NCI-H146 treated with DMSO at 0.1 percent for 48 hours (cell line): ENCODE data around the gene THAP11.
A peak's percentile ranks its signal among the peaks of the same experiment; 100 is the strongest.
"Not testable (repeated sequence)": the region's sequence is repeated elsewhere in the genome, so short reads cannot be mapped to it uniquely, and the experiment has no call there.

Source experiments
- DNase-seq: peaks from one replicate; lab custom pipeline; 2025; ENCODE audit not compliant: unreplicated experiment; lab: John Stamatoyannopoulos, UW

The THAP11 gene

DNA sequence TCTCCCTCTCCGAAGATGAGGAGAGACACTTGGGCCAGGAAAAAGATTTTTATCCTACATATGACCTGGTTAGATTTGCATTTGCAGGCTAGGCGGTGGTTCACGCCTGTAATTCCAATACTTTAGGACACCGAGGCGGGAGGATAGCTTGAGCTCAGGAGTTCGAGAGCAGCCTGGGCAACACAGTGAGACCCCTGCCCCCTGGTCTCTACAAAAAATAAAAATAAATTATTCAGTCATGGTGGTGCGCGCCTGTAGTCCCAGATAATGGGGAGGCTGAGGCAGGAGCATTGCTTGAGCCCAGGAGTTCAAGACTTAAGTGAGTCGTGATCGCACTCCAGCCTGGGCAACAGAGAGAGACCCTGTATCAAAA is 7.9 kb upstream of the THAP11 start:
- no peak for DNase-seq

DNA sequence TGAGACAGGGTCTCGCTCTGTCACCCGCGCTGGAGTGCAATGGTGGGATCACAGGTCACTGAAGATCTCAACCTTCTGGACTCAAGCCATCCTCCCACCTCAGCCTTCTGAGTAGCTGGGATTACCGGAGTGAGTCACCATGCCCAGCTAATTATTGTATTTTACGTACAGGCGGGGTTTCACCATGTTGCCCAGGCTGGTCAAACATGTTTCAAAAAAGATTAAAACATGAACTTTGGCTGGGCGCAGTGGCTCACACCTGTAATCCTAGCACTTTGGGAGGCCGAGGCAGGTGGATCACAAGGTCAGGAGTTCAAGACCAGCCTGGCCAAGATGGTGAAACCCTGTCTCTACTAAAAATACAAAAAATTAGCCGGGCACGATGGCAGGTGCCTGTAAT is 4.9 kb upstream of the THAP11 start:
- DNase-seq = not testable (repeated sequence)

DNA sequence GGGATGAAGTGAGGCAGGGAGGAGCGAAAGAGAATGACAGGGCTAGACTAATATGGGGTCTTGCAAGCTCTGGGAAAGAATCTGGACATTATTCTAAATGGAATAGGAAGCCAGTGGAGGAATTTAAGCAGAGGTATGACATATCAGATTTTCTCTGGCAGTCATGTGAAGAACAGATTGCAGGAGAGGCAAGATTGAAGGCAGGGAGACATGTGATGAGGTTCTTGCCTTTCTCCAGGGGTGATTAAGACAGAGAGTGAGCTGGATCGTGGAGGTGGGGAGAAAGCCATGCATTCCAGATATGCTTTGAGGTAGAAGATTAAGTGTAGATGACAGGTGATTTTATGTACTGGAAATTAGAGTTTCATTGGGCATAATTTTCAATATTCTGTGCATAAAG is 4.3 kb upstream of the THAP11 start:
- no peak for DNase-seq

DNA sequence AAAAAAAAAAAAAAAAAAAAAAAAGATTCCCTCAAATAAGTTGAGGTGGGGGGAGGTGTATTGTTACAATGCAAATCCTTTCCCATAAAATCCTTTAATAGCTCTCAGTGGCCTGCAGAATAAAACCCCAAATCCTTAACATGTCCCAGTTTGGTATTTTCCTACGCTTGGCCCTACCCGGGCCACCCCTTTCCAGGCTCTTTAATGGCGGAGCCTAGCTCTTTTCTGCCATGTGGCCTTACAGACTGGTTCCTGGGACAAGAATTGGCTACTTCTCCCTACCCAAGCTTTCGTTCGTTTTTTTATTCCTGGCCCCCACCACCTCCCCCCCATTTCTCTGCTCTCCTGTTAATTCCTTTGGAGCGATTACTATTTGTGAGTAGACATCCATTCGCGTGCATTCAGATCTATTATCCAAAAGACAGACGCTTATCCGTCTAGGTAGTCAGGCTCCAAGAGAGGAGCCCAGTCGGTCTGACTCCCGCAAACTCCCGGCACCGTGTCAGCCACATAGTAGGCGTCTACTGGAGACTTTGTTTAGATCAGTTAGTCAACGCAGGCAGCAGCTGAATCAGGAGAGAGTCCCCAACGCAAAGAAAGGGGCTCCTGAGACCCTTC is 813 bp upstream of the THAP11 start:
- no peak for DNase-seq

DNA sequence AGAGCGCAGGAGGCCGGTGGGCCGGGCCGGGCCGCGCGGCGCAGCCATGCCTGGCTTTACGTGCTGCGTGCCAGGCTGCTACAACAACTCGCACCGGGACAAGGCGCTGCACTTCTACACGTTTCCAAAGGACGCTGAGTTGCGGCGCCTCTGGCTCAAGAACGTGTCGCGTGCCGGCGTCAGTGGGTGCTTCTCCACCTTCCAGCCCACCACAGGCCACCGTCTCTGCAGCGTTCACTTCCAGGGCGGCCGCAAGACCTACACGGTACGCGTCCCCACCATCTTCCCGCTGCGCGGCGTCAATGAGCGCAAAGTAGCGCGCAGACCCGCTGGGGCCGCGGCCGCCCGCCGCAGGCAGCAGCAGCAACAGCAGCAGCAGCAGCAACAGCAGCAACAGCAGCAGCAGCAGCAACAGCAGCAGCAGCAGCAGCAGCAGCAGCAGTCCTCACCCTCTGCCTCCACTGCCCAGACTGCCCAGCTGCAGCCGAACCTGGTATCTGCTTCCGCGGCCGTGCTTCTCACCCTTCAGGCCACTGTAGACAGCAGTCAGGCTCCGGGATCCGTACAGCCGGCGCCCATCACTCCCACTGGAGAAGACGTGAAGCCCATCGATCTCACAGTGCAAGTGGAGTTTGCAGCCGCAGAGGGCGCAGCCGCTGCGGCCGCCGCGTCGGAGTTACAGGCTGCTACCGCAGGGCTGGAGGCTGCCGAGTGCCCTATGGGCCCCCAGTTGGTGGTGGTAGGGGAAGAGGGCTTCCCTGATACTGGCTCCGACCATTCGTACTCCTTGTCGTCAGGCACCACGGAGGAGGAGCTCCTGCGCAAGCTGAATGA is 606 bp downstream of the THAP11 start:
- no peak for DNase-seq

DNA sequence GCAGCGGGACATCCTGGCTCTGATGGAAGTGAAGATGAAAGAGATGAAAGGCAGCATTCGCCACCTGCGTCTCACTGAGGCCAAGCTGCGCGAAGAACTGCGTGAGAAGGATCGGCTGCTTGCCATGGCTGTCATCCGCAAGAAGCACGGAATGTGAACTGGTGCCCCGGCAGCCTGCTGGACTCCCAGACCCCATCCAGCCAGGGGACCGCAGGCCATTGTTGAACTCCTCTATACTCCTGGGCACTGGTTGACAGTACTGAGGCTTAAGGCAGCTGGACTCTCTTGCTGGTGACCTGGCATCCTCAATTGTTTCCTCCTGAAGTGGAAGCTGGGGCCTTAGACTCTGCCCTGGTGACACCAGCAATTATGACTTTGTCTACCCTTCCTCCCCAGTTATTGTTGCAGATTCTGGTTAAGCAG is 1.2 kb downstream of the THAP11 start:
- DNase-seq = no peak

DNA sequence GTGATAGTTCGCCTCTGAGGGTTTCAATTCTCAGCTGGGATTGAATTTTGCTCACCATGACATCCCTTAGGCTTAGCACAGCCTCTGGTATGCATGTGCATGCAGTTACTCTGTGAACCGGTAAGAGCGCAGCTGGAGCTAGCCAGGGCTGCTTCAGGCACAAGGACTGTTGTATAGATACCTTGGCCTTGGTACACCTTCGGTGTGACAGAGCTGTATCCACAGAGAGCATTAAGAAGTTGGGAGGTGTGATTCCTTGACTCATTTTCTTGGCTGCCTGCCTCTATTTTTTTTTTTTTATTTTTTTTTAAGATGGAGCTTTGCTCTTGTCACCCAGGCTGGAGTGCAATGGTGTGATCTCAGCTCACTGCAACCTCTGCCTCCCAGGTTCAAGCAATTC is 2.4 kb downstream of the THAP11 start:
- DNase-seq = no peak

DNA sequence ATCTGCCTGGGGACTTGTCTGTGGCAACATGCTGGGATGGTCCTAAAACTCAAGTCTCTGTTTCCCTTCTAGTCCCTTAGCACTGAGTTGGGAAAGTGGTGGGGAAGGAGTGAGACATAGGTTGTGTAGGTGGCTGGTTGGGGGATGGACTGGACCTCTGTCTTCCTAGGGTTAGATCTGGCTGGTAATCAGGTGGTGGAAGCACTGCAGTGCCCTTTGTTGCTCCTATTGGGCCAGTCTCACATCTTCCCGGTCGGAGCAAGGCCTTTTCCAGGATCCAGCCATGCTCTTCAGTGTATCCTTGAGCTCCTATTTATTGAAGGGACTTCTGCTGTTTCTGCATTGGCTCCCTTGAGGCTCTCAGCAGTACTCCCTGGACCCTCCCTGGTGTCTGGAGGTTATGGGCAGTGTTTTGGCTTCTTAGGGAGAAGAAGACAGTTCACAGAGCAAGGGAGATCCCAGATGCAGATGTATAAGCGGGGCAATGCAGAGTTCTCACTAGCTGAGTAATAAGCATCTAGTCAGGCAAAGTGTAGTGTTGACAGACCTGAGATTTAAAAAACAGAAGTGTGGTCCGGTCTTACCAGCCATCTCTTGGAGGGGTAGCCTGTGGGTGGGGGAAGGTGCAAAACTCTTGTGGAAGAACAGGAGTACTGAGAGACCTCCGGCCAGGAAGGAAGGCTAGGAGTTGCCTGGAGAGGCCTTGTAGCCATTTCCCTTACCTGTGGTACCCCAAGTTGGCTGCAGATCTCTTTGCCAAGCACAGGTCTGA is 3.4 kb downstream of the THAP11 start:
- no peak for DNase-seq

DNA sequence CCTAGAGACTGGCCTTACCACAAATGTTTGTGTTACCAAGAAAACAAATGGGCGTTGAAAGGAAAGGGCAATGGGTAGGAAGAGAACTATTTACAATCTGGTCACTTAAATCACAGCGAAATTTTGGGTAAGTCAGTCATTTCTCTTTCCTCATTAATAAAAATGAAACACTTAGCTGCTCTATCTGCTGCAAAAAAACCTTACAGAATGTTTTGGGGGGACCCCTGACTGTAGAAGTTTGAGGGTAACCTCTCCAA is 3.9 kb downstream of the THAP11 start:
- no peak for DNase-seq

DNA sequence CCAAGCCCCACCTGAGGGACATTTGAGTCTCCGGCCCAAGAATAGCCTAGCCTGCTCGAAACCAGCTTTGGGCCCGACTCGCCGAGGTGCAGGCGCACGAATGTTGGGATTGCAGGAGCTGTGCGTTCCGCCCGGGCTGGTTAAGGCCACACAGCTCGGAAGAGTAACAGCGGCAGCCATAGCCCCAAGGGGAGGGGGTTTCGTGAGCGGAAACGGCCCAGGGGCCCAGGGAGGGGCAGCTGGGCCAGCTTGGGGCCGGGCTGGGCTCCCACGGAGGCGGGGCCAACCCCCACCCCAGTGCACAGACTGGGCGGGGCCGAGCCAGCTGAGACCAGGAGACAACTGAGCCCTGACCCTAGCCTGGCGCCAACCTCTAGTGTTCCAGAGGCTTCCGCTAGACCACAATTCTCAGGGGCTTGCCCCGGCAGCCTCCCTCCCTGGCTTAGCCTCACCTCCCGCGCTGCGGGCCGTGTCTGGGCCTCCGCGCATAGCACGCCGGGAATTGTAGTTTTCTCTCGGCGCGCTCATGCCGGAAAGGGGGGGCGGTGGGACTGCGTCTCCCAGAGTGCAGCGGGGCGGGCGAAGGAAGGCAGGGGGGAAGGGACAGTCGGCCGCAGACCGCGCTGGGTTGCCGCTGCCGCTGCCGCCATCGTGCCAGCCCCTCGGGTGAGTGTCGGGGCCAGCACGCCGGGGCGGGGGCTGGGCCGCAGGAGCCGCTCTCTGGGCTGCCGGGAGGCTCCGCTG is 4.4 kb downstream of the THAP11 start, which contains the start of gene NUTF2:
TSS of gene NUTF2 (plus strand) at position 614 of the 744 bp plus-strand sequence. CDS start 18,198 bp downstream, outside the sequence.
- peak; percentile 81 for DNase-seq

DNA sequence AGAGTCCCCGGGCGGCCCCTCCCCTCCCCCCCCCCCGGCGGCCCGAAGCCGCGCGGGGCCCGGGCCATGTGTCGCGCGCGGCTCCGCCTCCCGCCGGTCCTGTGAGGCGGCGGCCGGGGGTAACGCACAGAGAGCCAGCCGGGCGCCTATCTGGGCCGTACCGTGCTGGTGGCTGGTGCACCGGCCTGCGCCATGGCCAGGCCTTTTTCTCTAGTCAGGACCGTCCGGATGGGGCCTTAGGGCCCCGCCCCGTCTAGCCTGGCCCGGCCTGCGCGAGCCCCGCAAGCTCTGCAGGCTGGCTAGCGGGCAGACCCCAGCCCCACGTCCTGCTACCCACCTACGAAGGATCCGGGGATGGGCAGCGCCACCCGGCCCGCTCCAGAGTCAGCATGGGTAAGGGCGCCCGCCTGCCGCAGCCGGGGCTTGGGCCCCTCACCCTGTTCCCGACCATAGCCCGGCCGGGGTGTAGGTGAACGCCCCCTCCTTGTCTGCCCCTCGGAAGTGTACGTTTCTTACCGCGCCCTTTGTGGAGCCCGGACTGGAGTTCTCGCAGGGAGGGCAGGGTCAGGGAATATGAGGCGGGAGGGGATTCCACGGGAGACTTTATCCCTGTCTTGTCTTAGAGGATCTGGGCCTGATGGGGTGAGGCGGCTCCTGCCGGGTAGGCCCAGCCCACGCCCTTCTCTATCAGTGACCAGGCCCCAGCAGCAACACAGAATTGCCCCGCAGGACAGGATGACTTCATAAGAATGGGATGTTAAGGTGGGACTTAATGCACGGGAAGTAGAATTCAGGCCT is 5.1 kb downstream of the THAP11 start, which contains the start of gene CENPT:
TSS of gene CENPT (minus strand) at position 630 of the 798 bp plus-strand sequence. CDS start 13,834 bp downstream, outside the sequence.
- DNase-seq = no peak

DNA sequence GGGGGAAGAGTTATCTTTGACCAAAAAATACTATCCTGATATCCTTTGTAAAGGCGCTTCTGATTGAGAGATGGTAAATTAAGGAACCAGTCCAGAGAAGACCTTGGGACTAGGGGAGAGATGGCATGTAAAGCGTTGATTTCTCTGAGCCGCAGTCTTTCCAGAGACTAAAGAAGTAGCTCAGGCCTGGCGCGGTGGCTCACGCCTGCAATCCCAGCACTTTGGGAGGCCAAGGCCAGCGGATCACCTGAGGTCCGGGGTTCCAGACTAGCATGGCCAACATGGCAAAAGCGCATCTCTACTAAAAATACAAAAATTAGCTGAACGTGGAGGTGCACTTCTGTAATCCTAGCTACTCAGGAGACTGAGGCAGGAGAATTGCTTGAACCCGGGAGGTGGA is 6.0 kb downstream of the THAP11 start:
- DNase-seq = no peak

DNA sequence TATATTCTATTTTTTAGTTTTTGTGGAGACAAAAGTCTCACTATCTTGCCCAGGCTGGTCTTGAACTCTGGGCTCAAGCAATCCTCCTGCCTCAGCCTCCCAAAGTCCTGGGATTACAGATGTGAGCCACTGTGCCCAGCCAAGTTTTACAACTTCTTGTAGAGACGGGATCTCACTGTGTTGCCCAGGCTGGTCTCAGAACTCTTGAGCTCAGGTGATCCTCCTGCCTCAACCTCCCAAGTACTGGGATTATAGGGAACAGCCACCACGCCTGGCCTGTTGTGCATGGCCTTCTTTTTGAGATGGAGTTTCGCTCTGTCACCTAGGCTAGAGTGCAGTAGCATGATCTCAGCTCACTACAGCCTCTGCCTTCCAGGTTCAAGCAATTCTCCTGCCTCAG is 11.6 kb downstream of the THAP11 start:
- no peak for DNase-seq

DNA sequence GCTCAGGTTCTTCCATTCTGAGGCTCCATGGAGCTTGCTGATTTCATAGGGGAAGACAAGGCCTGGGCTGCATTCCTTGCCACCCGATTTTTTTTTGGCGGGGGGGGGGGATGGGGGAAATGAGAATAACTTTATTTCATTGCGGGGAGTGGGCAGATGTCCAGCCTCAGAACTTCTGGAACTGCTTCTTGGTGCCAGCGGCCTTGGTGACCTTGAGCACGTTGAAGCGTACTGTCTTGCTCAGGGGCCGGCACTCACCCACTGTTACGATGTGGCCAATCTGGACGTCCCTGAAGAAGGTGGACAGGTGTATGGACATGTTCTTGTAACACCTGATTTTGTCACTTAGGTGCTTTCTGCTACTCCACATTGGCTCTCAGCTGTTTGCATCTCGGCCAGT is 13.7 kb downstream of the THAP11 start:
- no peak for DNase-seq

DNA sequence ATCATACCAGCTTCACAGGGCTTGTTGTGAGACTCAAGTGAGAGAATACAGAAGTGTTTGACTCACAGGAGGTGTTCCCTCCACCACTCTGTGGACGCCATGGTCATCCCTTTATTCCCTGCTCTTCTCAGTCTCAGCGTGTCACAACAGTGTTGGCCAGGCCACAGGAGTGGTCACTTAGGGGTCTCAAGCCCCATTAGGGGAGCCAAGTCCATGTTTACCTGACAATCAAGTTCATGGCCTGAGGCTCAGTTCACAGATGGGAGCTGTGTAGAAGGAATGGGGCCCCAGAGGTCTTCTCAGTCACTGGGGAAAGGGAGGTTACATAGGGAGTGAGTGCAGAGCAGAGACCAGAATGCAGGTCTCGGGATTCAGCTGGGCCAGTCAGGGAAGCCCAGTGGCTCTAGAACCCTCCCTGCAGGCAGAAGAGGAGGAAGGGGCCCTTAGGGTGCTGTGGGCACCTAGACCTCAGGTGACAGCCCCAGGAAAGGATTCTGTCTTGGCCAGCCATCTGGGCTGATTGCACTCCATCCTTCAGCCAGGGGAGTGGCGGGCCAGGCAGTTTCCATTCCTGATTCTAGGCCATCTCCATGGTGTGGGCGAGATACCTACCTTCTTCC is 14.9 kb downstream of the THAP11 start:
- no peak for DNase-seq

DNA sequence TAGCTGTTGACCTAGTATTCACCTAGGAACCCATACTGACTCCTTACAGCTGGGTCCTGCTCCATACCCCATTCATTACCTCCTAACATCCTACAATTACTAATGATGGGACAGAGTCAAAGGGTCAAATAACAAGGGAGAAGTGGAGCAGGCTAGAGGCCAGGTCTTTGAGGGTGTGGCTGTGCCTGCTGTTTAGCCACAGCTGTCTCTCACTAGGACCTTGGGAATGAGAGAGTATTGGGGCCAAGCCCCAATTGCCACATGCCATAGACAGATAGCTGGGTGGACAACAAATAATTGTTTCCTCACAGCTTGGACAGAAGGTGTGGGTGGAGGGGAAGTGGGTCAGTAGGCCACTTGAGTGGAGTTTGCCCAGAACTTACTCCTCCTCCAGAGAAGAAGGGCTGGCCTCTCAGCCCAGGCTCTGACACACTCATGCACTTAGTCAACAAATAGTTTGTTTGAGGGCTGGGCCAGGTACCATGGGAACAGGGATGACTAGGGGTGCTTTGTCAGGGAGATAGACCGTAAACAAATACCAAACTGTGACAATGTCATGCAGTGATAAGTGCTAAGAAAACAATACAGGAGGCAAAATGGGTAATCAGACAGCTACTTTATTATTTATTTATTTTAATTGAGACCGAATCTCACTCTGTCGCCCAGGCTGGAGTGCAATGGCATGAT is 15.6 kb downstream of the THAP11 start:
- peak; percentile 34 for DNase-seq

DNA sequence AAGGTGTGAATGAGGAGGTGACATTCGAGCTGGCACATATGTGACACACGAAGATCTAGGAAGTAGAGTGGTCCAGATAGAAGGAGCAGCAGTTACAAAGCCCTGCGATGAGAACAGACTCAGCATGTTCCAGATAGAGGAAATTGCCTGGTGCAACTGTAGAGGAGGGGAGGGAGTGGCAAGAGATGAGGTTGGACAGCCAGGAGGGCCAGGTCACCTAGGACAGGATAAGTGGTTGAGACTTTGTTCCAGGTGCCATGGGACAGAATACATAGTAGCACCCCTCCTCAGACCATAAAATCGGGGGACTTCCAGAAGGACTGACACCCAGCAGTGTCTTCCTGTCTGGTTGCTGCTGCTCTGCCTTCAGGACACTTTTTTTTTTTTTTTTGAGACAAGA is 16.4 kb downstream of the THAP11 start:
- DNase-seq = no peak

DNA sequence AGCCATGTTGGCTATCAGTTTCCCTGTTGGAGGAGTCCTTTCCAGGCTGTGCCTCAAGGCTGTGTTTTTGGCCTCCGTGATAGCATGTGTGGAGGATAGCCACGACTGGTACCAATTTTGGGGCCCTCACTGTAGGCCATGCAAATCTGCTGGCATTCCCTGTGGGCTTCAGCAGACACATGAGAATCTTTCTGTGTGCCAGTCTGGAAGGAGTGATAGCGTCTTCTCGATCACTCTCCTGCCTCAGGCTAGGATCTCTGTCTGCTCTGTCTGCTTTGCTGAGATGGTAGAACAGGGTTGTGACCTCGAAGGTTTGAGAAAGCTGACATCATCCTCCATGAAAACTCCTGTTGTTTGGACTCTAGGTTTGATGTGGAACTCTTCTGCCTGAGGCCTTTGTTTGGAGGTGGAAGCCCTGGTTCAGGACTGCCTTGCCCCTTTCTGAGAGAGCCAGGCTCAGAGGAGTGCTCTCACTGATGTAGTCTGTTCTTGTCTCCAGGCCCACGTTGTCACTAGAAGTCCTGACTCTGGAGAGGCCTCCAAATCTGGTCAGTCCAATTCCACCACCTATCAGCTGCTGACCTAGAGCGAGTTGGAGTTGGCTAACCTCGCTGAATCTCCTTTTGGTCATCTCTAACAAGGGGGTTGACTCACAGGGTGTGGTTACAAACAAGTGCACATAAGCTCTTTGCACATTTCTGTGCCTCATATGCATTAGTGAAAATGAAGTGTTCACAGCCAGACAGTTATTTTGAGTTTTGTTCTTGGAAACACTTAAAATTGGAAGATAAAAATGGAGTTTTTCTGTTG is 18.7 kb downstream of the THAP11 start:
- DNase-seq = no peak

DNA sequence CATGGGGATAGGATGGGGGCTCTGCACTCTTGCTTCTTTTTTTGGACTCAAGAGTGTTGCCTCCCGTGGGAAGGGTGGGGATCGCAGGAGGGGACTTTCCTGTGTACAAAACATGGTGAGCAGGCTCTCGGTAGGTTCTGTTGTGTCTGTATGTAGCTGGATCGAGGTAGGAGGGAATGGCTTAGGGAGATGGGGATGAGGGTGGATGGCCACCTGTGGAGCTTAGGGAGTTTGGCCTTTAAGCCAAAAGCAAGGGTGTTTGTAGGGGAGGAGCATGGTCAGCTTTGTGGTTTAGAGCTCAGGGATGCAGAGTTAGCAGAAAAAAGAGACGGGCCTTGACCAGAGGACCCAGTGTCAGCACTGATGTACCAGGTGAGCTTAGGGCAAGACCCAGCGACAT is 19.8 kb downstream of the THAP11 start:
- DNase-seq = no peak
